ENCODE results near the gene INKA2. TPM values are rescaled to one million over a fixed set of nuclear protein-coding genes. Genes with fewer than 3 reads are reported as not detected.

INKA2 gene
- total RNA-seq, 1 experiment from 2014 or later: 12.3 TPM

DNA sequence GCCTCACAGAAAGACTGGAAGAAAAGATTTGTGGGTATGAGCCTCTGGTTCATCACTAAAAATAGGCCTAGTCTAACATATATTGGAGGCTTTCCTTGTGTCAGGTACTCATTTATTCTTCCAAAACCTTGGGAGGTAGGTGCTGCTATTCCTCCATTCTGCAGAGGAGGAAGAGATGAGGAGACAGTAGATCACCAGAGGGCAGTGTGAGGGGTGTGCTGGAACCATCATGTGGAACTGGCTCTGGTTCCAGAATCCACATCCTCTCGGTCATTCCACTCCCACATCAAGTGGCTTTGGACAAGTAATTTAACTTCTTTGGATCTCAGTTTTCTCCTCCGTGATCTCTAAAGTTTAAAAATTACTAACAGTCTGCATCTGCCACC lies 7.4 kb upstream of the INKA2 start:
- WGBS (ENCODE audit: extremely low coverage, insufficient read length, low lambda C conversion rate): no CpG with 5 or more reads among the region's 2 CpGs
- Histone ChIP-seq H3K14ac (ENCODE audit: insufficient read depth, low read length) (no peak overlapping the region), H3K9me3 (ENCODE audit: control insufficient read depth, low read depth, low read length) (no peaks in the 10 kb centered on the region), H4K91ac (ENCODE audit: insufficient read length, low read depth, low read length) (no peak overlapping the region), H3K4me2 (ENCODE audit: insufficient read depth, insufficient read length, low read length) (no peak overlapping the region), H3K23ac (ENCODE audit: insufficient read length, low read depth, low read length) (no peak overlapping the region), H2BK15ac (ENCODE audit: low read depth, low read length) (no peak overlapping the region), H2BK120ac (ENCODE audit: low read depth, low read length, poor library complexity, severe bottlenecking) (no peak overlapping the region), H2BK5ac (ENCODE audit: insufficient read length, low read length) (no peak overlapping the region), H2AK5ac (ENCODE audit: insufficient read length, low read length) (no peak overlapping the region), H3K79me1 (ENCODE audit: insufficient read depth, low read depth, low read length, poor library complexity, severe bottlenecking) (no peaks in the 10 kb centered on the region), H4K5ac (ENCODE audit: insufficient read length, low read depth, low read length) (no peak overlapping the region), H3K9ac (ENCODE audit: extremely low read depth, insufficient read length, low read length) (no peak overlapping the region), H2AFZ (ENCODE audit: low read length) (no peak overlapping the region), H3T11ph (ENCODE audit: low read length) (no peak overlapping the region), H4K20me1 (ENCODE audit: control insufficient read depth, insufficient read depth, insufficient read length) (no peaks in the 10 kb centered on the region), H3K4me1 (ENCODE audit: insufficient read depth, low read length) (peaks cover 2% of the 10 kb centered on the region), H2BK12ac (ENCODE audit: insufficient read length, low read depth, low read length) (no peak overlapping the region), H3K23me2 (ENCODE audit: insufficient read length, low read depth, low read length, poor library complexity, severe bottlenecking) (no peaks in the 10 kb centered on the region), H3K18ac (ENCODE audit: insufficient read length, low read depth, low read length) (no peak overlapping the region), H3K27me3 (ENCODE audit: insufficient read depth, low read length) (no peaks in the 10 kb centered on the region), H4K8ac (replicated peaks; ENCODE audit: insufficient read length, low read depth, low read length) (no peak overlapping the region), H3K27ac (ENCODE audit: insufficient read length, low read depth, low read length) (no peak overlapping the region), H3K56ac (ENCODE audit: insufficient read length, low read depth, low read length) (no peak overlapping the region), H3K79me2 (ENCODE audit: insufficient read depth, low read length) (no peaks in the 10 kb centered on the region), H3K4ac (ENCODE audit: low read depth, low read length) (no peak overlapping the region), H2BK20ac (ENCODE audit: low read depth, low read length, poor library complexity, severe bottlenecking) (no peak overlapping the region)
- Mint-ChIP-seq H3K36me3 (ENCODE audit: insufficient read depth in 1 of 3, low read depth in 3 of 3) (no peaks in the 10 kb centered on the region; a peak in 1 of 7 replicates), H3K27ac (no peak overlapping the region; a peak in 1 of 7 replicates), H3K27me3 (ENCODE audit: low read depth) (peaks cover 23% of the 10 kb centered on the region), H3K9me3 (no peaks in the 10 kb centered on the region; a peak in 1 of 5 replicates), H3K4me3 (no peak overlapping the region), H3K4me1 (peaks cover 24 to 29% of the 10 kb centered on the region in 2 experiments)
- DNase-seq: no peak
- TF ChIP-seq, protein P1, sequence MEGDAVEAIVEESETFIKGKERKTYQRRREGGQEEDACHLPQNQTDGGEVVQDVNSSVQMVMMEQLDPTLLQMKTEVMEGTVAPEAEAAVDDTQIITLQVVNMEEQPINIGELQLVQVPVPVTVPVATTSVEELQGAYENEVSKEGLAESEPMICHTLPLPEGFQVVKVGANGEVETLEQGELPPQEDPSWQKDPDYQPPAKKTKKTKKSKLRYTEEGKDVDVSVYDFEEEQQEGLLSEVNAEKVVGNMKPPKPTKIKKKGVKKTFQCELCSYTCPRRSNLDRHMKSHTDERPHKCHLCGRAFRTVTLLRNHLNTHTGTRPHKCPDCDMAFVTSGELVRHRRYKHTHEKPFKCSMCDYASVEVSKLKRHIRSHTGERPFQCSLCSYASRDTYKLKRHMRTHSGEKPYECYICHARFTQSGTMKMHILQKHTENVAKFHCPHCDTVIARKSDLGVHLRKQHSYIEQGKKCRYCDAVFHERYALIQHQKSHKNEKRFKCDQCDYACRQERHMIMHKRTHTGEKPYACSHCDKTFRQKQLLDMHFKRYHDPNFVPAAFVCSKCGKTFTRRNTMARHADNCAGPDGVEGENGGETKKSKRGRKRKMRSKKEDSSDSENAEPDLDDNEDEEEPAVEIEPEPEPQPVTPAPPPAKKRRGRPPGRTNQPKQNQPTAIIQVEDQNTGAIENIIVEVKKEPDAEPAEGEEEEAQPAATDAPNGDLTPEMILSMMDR (conservative IDR thresholded peaks at IDR 0.05): no peak
